Measurements from ENCODE around the gene TTC39C. TPM values are rescaled to one million over a fixed set of nuclear protein-coding genes. Genes with fewer than 3 reads are reported as not detected.

Gene TTC39C
- total and polyA plus RNA-seq, 7 donors: 2.3 to 36.9 (median 27.0) TPM

DNA sequence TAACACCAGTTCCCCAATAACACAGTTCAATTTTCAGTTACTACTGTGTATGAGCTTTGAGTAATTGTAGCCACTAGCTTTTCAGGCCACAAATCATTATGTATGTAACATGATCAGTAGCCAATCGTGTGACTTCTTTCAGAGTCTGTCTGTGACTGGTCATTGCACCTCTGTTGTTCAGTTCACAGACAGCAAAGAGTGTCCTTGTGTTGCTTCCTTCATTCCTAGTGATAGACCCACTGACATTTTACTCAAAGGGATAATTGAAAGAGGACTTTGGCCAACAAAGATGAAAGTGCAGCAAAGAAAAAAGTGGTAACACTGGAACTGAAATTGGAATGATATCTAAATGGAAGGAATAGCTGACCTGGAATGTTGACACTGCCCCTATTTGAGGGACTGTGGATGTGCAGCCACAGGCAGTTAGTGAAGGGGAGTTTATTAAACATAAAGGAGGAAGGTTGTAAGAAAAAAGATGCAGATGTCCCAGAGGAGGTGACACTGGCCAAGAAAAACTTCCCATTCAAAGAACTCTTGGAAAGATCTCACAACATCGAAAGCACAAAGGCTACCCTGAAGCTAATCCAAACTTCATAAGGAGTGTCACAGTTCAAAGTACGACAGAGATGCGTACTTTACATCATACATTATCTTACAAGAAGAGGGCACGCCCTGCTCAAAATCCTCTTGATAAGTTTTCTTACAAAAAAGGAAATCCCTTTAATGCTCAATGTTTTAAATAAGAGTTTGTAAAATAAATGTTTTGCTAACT lies 19.3 kb downstream of the TTC39C start:
- no peaks in the 10 kb centered on the region for H3K27me3 ChIP-seq
- H3K4me3 ChIP-seq: no peak overlapping the region
- no peaks in the 10 kb centered on the region for H3K9me3 ChIP-seq
- 31 to 74% methylated on average over 5 of the region's 5 CpGs for WGBS, 2 donors
- H3K36me3 ChIP-seq: no peaks in the 10 kb centered on the region
- no peaks in the 10 kb centered on the region for H3K4me1 ChIP-seq
- TF ChIP-seq POLR2AphosphoS5 (IDR thresholded peaks at IDR 0.05): no peak
- TF ChIP-seq, protein P1, sequence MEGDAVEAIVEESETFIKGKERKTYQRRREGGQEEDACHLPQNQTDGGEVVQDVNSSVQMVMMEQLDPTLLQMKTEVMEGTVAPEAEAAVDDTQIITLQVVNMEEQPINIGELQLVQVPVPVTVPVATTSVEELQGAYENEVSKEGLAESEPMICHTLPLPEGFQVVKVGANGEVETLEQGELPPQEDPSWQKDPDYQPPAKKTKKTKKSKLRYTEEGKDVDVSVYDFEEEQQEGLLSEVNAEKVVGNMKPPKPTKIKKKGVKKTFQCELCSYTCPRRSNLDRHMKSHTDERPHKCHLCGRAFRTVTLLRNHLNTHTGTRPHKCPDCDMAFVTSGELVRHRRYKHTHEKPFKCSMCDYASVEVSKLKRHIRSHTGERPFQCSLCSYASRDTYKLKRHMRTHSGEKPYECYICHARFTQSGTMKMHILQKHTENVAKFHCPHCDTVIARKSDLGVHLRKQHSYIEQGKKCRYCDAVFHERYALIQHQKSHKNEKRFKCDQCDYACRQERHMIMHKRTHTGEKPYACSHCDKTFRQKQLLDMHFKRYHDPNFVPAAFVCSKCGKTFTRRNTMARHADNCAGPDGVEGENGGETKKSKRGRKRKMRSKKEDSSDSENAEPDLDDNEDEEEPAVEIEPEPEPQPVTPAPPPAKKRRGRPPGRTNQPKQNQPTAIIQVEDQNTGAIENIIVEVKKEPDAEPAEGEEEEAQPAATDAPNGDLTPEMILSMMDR (IDR thresholded peaks at IDR 0.05): no peak
- no peak for DNase-seq
- no peak overlapping the region for H3K27ac ChIP-seq
- intact Hi-C loops (cut with DNase I): no loop called here

DNA sequence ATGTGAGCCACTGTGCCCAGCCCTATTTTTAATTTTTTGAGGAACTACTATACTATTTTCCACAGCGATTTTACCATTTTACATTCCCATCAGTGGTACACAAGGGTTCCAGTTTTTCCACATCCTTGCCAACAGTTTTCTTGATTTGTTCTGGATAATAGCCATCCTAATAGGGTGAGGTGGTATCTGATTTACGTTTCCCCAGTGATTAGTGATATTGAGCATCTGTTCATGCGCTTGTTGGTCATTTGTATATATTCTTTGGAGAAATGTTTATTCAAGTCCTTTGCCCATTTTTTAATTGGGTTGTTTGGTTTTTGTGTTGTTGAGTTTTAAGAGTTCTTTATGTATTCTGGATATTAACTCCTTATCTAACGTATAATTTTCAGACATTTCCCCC lies 20.8 kb downstream of the TTC39C start:
- Histone ChIP-seq H3K27ac (no peak overlapping the region), H3K36me3 (no peaks in the 10 kb centered on the region), H3K4me1 (peaks cover 0 to 2% (median 0%) of the 10 kb centered on the region in 4 donors), H3K9me3 (no peaks in the 10 kb centered on the region), H3K27me3 (no peaks in the 10 kb centered on the region), H3K4me3 (no peak overlapping the region)
- TF ChIP-seq, protein P1 (IDR thresholded peaks at IDR 0.05): no peak
- TF ChIP-seq POLR2AphosphoS5 (IDR thresholded peaks at IDR 0.05) (no peak), EP300 (IDR thresholded peaks at IDR 0.05) (no peak), POLR2A (IDR thresholded peaks at IDR 0.05) (no peak)
- no peak for DNase-seq
- intact Hi-C loops (cut with DNase I): no loop called here
- WGBS, 2 donors: 93 to 95% methylated on average over 4 of the region's 4 CpGs

DNA sequence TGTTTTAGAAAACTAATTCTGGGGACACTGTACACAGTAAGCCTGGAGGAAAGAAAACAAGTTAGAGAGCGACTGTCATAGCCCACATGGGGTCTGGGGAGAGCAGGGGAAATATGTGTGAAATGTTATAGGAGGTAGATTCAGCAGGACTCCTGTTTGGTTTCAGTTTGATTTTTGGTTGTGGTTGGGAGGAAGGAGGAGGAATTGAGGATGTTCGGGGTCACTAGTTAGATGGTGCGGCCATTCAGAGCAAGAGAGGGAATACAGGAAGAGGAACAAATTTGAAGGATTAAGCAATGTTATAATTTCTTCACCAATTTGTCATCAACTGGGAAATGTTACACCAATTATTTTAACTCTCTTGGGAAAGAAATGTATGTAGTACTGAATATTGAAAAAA lies 25.1 kb downstream of the TTC39C start:
- 72 to 87% methylated on average over 3 of the region's 3 CpGs for WGBS, 2 donors
- H3K27me3 ChIP-seq: no peaks in the 10 kb centered on the region

DNA sequence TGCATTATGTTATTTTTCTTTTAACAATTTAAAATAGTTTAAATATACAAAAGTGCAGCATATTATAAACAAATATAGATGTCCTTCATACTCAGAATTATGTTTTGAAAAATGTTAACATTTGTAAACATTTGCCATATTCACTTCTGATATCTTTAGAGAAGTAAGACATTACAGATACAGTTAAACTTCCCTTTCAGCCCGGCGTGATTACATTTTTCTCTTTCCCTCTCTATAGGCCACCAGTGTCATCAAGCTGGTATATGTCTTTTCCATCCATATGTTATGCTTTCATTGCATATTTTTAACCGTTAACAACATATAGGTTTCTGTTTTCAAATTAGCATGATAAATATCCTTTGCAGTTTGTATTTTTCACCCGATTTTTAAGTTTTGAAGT lies 27.1 kb downstream of the TTC39C start:
- intact Hi-C loops (cut with DNase I): no loop called here
- 90 to 95% methylated on average over 4 of the region's 4 CpGs for WGBS, 2 donors

More for the DNA sequence above, 25.1 kb downstream of the TTC39C start:
- intact Hi-C loops (cut with DNase I): no loop called here
- TF ChIP-seq EP300 (IDR thresholded peaks at IDR 0.05) (no peak), POLR2A (IDR thresholded peaks at IDR 0.05) (no peak), POLR2AphosphoS5 (IDR thresholded peaks at IDR 0.05) (no peak)
- TF ChIP-seq, protein P1 (IDR thresholded peaks at IDR 0.05): no peak
- Histone ChIP-seq H3K27ac (no peak overlapping the region), H3K4me1 (peaks cover 0 to 3% (median 0%) of the 10 kb centered on the region in 4 donors), H3K9me3 (no peaks in the 10 kb centered on the region), H3K4me3 (no peak overlapping the region), H3K36me3 (no peaks in the 10 kb centered on the region)
- DNase-seq: no peak

More for the DNA sequence above, 27.1 kb downstream of the TTC39C start:
- Histone ChIP-seq H3K9me3 (no peaks in the 10 kb centered on the region), H3K36me3 (no peaks in the 10 kb centered on the region), H3K27me3 (no peaks in the 10 kb centered on the region), H3K4me1 (peaks cover 0 to 3% (median 0%) of the 10 kb centered on the region in 4 donors), H3K27ac (no peak overlapping the region), H3K4me3 (no peak overlapping the region)
- no peak for DNase-seq
- TF ChIP-seq POLR2AphosphoS5 (IDR thresholded peaks at IDR 0.05) (no peak), EP300 (IDR thresholded peaks at IDR 0.05) (no peak), POLR2A (IDR thresholded peaks at IDR 0.05) (no peak)
- TF ChIP-seq, protein P1 (IDR thresholded peaks at IDR 0.05): no peak
